GM21786 (cell line): Measurements from ENCODE around the gene SORCS2.

ENCODE experiments used
- ATAC-seq: cut with Tn5 transposase; IDR thresholded peaks from one replicate; pipeline ENCODE4 v1.9.1; 2021; ENCODE audit not compliant: unreplicated experiment

SORCS2 gene

DNA sequence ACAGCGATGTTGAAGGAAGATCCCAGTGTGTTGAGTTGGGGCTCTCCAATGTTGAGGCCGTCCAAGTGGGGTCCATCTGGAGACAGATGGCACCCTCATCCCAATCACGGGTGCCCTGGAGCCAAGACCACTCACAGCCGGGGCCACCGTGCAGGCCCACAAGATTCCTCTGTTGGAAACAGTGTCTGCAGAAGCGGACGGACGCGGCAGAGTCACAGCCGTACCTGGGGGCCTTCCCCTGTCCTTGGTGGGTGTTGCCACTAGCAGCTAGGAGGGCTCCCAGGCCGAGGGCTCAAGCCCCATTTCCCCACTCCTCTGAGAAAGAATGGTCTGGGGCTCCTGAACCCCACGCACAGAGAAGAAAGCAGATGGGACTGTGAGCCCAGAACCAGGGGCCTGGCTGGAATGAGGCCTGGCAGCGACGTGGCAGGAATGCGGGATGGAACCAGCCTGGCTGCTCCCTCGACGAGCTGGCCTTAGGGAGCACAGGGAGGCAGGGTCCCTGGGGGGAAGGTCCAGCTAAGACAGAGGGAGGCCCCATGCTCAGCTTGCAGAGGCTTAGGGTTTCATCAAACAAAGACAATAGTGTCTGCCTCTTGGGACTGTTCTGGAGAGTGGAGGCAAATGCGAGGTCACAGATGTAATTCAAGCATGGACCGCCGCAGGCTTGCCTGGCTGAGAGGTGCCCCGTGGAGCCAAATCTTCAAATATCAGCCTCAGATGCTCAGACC is 518.4 kb downstream of the SORCS2 start:
- no peak for ATAC-seq

DNA sequence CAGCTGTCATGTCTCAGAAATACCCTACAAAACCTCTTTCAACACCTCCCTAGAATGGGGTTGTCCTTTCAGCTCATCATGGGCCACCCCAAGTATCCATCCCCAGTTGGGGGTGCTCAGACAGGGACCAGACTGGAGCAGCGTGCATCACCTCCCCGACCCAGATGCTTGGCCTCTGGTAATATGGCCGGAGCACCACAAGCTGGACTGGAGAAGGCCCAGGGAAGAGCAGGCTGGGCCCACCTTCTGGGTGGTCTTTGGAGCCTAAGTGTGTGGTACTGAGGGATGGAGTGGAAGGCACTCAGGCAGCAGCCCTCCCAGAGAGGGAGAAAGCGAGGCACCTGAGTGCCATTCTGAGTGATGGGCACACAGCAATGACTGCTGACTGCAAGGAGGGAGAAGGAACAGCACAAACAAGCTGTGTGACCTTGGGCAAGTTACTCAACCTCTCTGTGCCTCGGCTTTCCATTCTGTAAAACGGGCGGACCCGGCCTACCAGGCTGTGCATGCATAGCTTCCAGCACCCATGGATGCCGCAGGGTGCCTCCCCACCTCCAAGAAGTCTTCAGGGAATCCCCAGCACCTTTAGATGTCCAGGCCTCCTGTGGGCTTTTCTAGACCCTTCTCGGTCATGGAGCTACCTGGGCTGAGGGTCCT is 519.1 kb downstream of the SORCS2 start:
- ATAC-seq: no peak

DNA sequence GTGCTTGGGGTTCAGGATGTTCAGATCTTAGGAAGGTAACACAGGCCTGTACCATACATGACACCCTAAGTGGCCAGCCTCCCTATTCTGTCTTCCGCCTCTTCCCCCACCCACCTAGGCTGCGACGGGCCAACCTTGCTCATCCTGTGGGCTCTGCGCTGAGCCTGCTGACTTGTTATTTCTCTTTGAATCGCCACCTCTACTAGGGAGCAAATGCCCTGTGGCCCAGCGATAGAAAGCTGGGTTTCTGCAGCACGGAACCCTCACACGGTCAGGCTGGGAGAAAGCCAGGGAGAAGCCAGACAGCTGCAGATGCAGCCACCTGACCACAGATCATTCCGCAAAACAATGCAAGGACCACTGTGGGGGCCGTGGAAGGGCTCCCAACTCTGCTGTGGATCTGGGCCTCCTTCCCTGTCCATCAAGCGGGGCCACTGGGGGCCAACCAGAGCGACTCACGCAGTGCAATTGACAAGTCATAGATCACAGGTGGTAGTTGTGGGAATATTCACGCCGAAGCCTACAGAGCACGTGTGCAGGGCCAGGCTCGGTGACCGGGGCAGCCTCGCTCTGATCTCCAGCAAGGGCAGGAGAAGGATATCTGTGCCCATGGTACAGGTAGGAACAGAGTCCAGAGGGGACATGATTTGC is 519.8 kb downstream of the SORCS2 start:
- ATAC-seq: no peak

DNA sequence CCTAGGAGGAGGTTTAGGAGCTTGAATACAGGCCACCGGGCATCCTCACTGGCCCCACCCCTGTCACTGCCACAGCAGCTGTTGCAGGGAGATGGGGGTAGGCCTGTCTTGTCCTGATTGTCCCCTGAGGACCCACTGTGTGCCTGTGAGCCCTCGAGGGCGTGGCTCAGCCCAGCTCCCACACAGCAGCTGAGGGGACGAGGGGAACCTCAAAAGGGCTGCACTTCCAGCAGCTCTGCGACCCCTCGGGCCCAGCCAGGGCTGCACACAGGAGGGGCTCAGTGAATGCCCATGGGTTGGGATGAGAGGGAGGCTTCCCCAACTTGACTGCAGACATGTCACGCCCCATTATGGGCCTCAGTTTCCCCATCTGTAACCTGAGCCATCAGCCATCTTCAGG is 521.4 kb downstream of the SORCS2 start:
- ATAC-seq: no peak

DNA sequence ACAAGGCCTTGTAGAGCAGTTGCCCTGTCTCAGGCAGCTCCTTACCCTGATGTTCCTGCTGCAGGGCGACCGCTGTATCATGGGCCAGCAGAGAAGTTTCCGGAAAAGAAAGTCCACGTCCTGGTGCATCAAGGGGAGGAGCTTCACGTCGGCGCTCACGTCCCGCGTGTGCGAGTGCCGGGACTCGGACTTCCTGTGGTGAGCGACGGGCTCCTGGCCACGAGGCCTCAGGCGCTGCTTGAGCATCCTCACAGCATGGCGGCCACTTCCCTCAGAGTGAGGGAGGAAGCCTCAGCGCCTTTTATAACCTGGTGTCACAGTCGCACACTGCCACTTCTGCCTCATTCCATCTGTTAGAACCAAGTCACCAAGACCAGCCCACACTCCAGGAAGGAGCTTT is 521.8 kb downstream of the SORCS2 start:
- no peak for ATAC-seq

DNA sequence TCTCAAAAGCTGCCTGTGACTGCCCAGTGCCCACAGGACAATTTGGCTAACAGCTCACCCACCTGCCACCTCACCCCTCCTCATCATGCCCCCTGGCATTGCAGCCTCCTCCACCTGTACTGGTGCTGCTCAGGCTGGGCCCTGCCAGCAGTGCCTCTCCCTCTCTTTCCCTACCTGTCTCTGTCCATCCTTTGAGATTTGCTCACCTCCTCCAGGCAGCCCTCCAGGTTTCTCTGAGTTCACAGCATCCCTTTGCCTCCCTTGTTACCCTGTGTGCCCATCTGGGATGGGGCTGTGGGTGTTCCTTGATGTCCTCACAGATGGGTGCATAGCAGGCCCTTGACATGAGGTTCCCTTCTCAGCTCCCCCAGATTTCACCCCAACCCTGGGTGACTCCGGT is 522.4 kb downstream of the SORCS2 start:
- no peak for ATAC-seq

DNA sequence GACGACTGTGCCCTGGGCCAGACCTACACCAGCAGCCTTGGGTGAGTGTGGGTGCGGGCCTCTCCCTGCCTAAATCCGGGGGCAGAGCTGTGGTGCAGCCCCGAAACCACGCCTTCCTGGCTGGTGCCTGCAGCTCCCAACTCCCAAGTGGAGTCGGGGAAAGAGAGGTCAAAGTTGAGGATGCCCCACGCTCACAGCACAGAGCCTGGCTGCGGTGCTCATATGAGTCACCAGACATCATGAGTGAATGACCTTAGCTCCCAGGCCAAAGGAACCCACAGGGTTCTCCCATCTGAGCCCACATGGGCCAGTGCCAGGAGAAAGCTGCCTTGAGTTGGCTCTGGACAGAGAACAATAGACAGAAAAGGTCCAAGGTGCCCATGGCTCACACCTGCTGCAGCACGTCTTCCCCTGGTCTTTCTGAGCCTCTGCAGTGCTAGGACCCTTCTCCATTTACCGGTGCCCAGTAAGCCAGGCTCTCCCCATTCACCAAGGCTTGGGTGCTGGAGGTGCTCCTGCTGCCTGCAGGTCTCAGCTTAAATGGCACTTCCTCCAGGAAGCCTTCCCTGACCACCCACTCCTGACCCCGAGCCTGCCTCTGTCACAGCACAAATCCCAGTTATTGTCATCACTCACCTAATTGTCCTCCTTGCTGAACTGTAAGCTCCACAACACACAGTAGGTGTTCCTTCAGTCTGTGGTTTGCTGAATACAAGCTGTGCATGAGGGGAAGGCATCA is 523.1 kb downstream of the SORCS2 start:
- ATAC-seq: no peak

DNA sequence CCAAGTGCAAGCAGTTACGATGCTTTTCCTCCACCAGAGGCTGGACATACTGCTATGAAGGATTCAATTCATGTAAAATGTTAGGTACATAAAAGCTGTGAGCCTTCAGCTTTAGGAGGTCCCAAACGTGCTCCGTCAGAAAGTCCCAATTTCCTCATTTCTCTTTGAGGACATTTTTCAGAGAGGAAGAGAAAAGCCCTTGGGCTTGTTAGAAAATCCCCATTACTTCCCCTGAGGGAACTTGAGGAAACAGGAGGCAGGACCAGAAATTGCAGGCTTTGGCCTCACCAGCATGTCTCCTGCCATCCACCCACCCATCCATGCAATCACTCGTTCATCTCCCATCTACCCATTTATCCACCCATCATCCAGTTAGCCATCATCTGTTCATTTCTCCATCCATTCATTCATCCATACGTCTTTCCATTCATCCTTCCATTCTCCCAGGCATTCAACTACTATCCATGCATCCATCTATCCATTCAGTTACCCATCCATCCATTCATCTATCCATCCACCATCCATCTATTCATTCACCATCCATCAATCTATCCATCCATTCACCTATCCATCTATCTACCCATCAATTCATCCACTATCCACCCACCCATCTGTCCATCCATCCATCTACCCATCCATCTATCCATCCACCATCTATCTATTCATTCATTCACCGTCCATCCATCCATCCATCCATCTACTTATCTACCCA is 523.8 kb downstream of the SORCS2 start:
- no peak for ATAC-seq

DNA sequence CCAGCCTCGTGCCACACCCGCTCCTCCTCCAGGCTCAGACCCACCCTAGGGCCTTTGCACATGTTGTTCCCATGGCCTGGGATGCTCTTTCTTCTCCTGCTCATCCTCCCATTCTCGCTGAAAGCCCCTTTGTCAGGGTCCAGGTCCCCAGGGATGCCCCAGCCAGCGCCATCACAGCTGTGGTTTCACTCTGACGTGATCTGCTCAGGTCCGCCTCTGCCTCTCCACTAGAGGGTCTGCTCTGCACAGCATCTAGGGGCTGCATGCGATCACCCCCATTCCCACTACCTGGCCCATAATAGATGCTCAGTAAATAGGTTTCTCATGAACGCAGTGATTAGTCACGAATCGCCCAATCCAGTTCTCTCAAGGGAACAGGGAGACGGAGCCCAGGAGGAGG is 524.8 kb downstream of the SORCS2 start:
- ATAC-seq: no peak

DNA sequence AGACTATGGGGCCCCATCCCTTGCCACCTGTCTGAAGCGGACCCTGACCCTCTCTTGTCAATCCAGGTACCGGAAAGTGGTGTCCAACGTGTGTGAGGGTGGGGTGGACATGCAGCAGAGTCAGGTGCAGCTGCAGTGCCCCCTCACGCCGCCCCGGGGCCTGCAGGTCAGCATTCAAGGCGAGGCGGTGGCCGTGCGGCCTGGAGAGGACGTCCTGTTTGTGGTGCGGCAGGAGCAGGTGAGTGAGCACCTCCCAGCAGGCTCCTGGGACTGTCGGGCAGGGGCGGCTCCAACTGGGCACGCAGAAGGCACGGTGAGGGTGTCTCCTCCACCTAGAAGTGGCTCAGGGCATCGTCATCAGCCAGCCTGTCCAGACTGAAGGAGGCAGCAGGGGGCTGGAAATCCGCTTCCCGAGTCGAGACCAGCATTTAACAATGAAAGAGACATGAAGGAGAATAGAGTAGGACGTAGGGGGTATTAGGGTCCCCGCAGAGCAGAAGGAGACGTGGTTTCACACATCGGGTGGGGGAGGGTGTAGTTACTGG is 525.7 kb downstream of the SORCS2 start:
- no peak for ATAC-seq

DNA sequence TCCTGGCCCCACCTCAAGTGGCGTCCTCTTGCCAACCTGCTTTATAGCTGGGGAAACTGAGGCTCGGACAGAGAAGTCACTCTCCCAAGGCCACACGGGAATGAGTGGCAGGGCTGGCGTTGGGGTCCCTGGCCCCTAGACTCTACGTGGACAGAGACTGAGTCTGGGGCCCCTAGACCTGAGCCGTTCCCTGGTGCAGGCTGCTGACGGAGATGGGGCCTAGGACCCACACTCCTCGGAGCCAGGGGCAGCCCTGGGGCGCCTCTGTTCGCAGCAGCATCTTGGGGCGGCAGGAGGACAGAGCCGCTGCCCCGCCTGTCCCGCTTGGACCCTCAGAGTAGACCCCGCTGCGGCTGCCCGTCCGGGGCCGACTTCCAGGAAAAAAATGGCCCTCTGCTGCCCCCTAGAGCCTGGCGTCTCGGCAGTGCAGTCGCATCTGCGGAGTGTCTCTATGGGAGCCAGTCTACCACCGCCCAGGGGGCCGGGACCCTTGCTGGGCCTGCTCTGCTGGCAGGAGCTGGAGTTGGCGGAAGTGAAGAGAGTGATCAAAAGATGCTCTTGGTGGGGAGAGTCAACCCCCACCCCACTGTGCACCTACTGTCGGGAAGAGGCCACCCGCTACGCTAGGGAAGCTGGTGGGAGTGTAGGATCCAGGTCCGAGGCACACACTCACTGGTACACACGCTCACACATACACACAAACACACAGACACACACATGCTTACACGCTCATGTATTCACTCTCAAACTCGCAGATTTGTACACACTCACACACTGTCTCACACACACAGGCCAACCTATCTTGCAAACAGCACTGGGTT is 527.2 kb downstream of the SORCS2 start:
- no peak for ATAC-seq

DNA sequence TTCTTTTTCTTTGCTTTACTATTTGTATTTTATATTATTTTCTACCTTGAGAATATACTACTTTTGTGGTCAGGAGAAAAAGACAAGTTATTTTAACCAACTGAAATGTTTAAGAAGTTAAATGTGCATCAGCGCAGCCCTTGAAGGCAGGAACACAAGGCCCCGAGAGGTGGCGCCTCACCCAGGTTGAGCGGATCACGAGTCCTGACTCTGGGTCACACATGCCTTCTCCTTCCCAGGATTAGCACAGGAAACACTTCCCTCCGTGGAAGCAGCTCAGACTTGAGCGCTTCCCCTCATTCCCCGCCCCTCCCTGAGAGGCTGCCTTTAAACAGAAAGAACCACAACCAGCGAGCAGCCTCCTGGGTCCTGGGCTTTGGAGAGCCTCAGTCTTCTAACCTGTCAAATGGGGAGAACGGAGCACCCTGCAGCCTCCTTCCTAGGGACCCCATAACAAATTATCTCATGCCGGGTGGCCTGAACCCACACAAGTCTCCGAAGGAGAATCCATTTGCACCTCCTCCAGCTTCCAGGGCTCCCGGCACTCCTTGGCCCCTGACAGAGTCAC is 529.7 kb downstream of the SORCS2 start:
- ATAC-seq: no peak

DNA sequence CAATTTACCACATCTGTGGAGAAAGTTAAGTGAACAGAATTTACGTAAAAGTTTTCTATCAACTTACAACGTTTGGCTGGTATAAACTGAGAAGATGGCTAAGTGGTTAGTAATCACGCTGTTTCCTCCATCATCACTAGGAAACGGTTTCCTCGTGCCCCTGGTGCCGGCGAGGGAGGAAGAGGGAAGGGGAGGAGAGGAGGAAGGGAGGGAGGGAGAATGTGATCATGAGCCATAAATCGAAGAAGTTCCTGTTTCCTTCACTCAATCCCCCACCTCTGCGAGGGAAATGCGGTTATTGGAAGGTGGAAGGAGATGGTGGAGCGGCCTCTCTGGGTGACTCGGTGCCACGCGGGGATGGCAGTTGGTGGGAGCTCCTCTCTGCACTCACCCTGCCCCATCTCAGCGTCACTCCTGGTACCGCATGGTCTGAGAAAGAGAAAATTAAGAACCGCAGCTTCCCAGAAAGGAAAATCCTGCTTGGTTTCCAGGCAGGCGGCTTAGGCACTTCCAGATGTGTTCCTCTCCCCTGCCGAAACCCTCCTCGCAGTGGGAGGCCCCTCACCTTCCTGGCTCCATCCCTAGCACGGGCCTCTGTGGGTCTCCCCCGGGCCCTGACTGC is 530.5 kb downstream of the SORCS2 start:
- no peak for ATAC-seq

DNA sequence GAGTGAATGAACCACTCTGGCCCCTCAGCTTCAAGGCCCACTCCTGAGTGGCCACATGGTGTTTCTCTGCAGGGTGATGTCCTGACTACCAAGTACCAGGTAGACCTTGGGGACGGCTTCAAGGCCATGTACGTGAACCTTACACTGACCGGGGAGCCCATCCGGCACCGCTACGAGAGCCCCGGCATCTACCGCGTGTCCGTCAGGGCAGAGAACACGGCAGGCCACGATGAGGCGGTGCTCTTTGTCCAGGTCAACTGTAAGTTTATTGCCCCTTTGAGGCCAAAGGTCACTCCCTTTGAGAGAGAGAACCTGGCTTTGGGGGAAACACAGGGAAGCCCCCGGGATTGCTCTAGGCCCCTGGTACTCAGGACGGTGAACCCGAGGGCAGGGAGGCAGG is 531.3 kb downstream of the SORCS2 start:
- no peak for ATAC-seq

DNA sequence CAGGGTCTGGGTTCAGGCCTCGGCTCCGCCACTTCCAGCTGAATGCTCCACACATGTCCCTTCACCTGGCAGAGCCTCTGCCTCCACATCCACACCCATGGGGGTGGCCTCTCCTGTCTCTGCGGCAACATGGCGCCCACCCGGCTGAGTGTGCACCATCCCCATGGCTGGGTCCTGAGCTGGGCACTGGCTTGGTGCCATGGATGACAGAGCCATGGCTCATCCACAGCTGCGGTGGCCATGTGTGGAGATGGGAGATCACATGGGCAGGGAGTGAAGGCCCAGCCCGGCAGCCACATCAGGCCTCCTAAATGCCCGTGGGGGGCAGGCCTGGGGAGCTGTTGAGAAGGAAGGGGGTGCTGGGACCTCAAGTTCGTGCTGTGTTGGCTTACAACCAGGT is 533.6 kb downstream of the SORCS2 start:
- ATAC-seq: no peak

DNA sequence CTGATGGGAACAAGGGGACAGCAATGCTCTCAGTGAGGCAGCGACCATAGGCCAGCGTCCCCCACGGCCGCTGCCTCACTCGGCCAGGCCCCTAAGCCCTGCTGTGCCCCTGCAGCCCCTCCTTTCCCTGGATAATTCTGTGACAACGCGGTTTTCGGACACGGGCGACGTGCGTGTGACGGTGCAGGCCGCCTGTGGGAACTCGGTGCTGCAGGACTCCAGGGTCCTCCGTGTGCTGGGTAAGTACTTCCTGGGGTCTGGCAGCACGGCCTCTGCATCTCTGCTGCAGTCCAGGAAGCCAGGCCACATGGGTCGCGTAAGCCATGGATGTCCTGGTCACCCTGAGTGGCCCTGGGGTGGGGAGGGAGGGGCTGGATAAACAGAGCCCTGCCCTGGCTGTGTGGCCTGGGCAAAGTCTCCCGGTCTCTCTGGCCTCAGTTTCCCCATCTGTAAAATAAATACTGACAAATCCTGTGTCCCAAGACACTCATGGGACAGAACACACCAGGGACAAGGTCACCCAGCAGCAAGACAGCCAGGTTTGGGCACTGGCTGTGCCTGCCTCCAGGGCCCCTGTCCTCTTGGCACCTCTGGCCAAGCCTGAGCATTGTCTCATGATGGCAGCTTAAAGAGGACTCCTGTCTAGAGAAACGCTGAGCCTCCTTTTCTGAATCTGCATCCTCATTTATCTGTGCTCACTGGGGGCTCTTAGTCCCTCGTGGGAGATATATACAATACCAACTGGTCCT is 534.5 kb downstream of the SORCS2 start:
- no peak for ATAC-seq

DNA sequence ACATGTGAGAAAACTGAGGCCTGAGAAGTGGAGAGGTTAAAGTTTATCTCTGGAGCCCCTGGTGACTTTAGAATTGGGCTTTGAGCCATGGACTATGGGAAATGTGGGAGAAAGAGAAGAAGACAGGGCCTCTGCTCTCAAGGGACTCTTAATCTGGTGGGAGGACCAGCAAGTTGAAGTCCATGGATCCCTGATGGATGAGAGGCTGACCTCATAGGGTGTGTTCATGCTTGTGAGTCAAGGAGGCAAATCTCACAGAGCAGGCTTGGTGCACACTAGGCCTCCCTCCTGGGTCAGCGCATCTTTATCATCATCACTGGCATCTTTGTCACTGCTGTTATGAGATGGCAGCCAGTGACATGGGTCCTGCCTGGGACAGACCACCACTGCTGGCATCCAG is 535.4 kb downstream of the SORCS2 start:
- ATAC-seq: no peak

DNA sequence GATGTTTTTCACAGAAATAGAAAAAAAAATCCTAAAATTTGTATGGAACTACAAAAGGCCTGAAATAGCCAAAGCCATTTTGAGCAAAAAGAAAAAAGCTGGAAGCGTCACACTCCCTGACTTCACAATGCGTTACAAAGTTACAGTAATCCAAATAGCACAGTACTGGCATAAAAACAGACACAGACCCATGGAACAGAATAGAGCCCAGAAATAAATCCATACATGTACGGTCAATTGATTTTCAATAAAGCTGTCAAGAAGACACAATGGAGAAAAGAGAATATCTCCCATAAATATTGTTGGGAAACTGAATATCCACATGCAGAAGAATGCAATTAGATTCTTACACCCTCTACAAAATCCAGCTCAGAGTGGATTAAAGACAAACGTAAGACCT is 539.1 kb downstream of the SORCS2 start:
- no peak for ATAC-seq
